Liver (tissue), 9 donors: ENCODE results near the gene PRCC. TPM values are rescaled to one million over a fixed set of nuclear protein-coding genes. Genes with fewer than 3 reads are reported as not detected.

ENCODE experiments used
- DNase-seq: peaks from one replicate; pipeline ENCODE4 v3.0.0-alpha.2; 2017; ENCODE audit warnings: low spot score
- H3K27ac ChIP-seq, 2 donors: one replicate each; pipeline ENCODE4 v1.7.0; 2013; ENCODE audit warnings: inconsistent platforms in 2 of 2, low read length in 2 of 2, control low read depth in 1 of 2, low read depth in 1 of 2, mild to moderate bottlenecking in 1 of 2
- H3K27me3 ChIP-seq, 4 donors: one replicate each; pipeline versions ENCODE4 v1.6.1 to v1.7.0; 2013; ENCODE audit warnings: low read length in 3 of 4, inconsistent platforms in 1 of 4, mild to moderate bottlenecking in 1 of 4, moderate library complexity in 1 of 4; ENCODE audit not compliant: control insufficient read depth in 4 of 4, insufficient read depth in 4 of 4
- H3K36me3 ChIP-seq, 4 donors: one replicate each; pipeline versions ENCODE4 v1.6.1 to v1.7.0; 2013; ENCODE audit warnings: low read length in 3 of 4, mild to moderate bottlenecking in 3 of 4, low read depth in 1 of 4, moderate library complexity in 1 of 4; ENCODE audit not compliant: control insufficient read depth in 4 of 4, insufficient read depth in 3 of 4
- H3K4me1 ChIP-seq, 4 donors: one replicate each; pipeline versions ENCODE4 v1.6.1 to v1.7.0; 2013; ENCODE audit warnings: low read length in 3 of 4, mild to moderate bottlenecking in 3 of 4, moderate library complexity in 1 of 4; ENCODE audit not compliant: control insufficient read depth in 4 of 4, insufficient read depth in 4 of 4
- H3K4me3 ChIP-seq, 3 donors: one replicate each; pipeline versions ENCODE4 v1.6.1 to v1.7.0; 2013; ENCODE audit warnings: low read length in 3 of 3, control low read depth in 1 of 3, low read depth in 1 of 3, mild to moderate bottlenecking in 1 of 3
- H3K9ac ChIP-seq, 2 donors: one replicate each; pipeline ENCODE4 v1.7.0; 2013; ENCODE audit warnings: low read length in 2 of 2, mild to moderate bottlenecking in 2 of 2, moderate library complexity in 2 of 2, control low read depth in 1 of 2, low read depth in 1 of 2
- H3K9me3 ChIP-seq, 4 donors: one replicate each; pipeline versions ENCODE4 v1.6.1 to v1.7.0; 2013; ENCODE audit warnings: low read length in 3 of 4; ENCODE audit not compliant: control insufficient read depth in 4 of 4
- FOXA1 ChIP-seq: IDR thresholded peaks from 2 replicates; pipeline ENCODE4 v1.6.1; 2016; ENCODE audit warnings: antibody characterized with exemption
- FOXA2 ChIP-seq: IDR thresholded peaks from 2 replicates; pipeline ENCODE4 v1.6.1; 2016; ENCODE audit warnings: antibody characterized with exemption
- GABPA ChIP-seq, 2 donors: IDR thresholded peaks in 1 of 2; conservative IDR thresholded peaks in 1 of 2; 2 replicates each; pipeline ENCODE4 v1.6.1; 2016; ENCODE audit warnings: antibody characterized with exemption in 2 of 2, mild to moderate bottlenecking in 1 of 2, moderate library complexity in 1 of 2
- HNF4G ChIP-seq: IDR thresholded peaks from 2 replicates; pipeline ENCODE4 v1.6.1; 2016; ENCODE audit warnings: antibody characterized with exemption
- JUND ChIP-seq, 2 donors: IDR thresholded peaks; 2 replicates each; pipeline ENCODE4 v1.6.1; 2016; ENCODE audit warnings: antibody characterized with exemption in 2 of 2
- NR2F2 ChIP-seq: IDR thresholded peaks from 2 replicates; pipeline ENCODE4 v1.6.1; 2016; ENCODE audit warnings: antibody characterized with exemption
- RAD21 ChIP-seq, 2 donors: IDR thresholded peaks; 2 replicates each; pipeline ENCODE4 v1.6.1; 2016; ENCODE audit warnings: antibody characterized with exemption in 2 of 2, mild to moderate bottlenecking in 2 of 2
- RXRA ChIP-seq, 2 donors: IDR thresholded peaks; 2 replicates each; pipeline ENCODE4 v1.6.1; 2017 to 2018; ENCODE audit warnings: antibody characterized with exemption in 2 of 2, mild to moderate bottlenecking in 1 of 2
- SP1 ChIP-seq: IDR thresholded peaks from 2 replicates; pipeline ENCODE4 v1.6.1; 2018; ENCODE audit warnings: antibody characterized with exemption, mild to moderate bottlenecking
- TAF1 ChIP-seq: conservative IDR thresholded peaks from 2 replicates; pipeline ENCODE4 v1.6.1; 2016; ENCODE audit warnings: antibody characterized with exemption, mild to moderate bottlenecking
- WGBS: extraction: QIAGEN DNeasy Blood & Tissue Kit; methylation state at CpG from one replicate; pipeline ENCODE4 v1.1.7; 2013; 5-methylcytosine and 5-hydroxymethylcytosine counted together
- polyA plus RNA-seq, 2 donors: library from polyadenylated mRNA; stranded (reverse) in 1 of 2; unstranded in 1 of 2; fragments of 200-250 nt in 1 of 2; fragments of >200 nt in 1 of 2; fragmentation: Nextera tagmentation in 1 of 2; extraction: Ambion mirVana in 1 of 2; gene quantifications; one replicate each; pipeline versions ENCODE4 v1.2.1 to v1.2.3, GENCODE V29; 2013 to 2015
- total RNA-seq, 2 donors: library from RNA; depleted of rRNA; stranded (reverse); fragments of >200 nt; gene quantifications; one replicate each; pipeline ENCODE4 v1.2.3, GENCODE V29; 2014
- TF ChIP-seq, protein P1 (sequence below): fragments of 150-350 bp; IDR thresholded peaks from 2 replicates; pipeline ENCODE4 v1.5.1; 2017; ENCODE audit warnings: improper control_type of control experiment, low read depth, low read length; ENCODE audit not compliant: missing input control
- TF ChIP-seq, protein P2 (sequence below): IDR thresholded peaks from 2 replicates; pipeline ENCODE4 v1.6.1; 2016; ENCODE audit warnings: antibody characterized with exemption
- TF ChIP-seq, protein P3 (sequence below): IDR thresholded peaks from 2 replicates; pipeline ENCODE4 v1.6.1; 2016; ENCODE audit warnings: antibody characterized with exemption, mild to moderate bottlenecking
- donor health status: healthy.
- donor health status: healthy.
- donor health status: healthy.
- donor health status: healthy.
- donor health status: healthy.

The PRCC gene
- total and polyA plus RNA-seq, 4 donors = 8.8 to 19.3 (median 14.3) TPM

- TF ChIP-seq RAD21 (IDR thresholded peaks at IDR 0.05) = peak; percentile 94 to 97
- TF ChIP-seq HNF4G = peak; percentile 16
- TF ChIP-seq JUND (IDR thresholded peaks at IDR 0.05) = no peak
- TF ChIP-seq FOXA1 = no peak
- TF ChIP-seq TAF1 = no peak
- TF ChIP-seq, protein P1, sequence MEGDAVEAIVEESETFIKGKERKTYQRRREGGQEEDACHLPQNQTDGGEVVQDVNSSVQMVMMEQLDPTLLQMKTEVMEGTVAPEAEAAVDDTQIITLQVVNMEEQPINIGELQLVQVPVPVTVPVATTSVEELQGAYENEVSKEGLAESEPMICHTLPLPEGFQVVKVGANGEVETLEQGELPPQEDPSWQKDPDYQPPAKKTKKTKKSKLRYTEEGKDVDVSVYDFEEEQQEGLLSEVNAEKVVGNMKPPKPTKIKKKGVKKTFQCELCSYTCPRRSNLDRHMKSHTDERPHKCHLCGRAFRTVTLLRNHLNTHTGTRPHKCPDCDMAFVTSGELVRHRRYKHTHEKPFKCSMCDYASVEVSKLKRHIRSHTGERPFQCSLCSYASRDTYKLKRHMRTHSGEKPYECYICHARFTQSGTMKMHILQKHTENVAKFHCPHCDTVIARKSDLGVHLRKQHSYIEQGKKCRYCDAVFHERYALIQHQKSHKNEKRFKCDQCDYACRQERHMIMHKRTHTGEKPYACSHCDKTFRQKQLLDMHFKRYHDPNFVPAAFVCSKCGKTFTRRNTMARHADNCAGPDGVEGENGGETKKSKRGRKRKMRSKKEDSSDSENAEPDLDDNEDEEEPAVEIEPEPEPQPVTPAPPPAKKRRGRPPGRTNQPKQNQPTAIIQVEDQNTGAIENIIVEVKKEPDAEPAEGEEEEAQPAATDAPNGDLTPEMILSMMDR = peak; percentile 97
- TF ChIP-seq SP1 = peak; percentile 65
- TF ChIP-seq, protein P2, sequence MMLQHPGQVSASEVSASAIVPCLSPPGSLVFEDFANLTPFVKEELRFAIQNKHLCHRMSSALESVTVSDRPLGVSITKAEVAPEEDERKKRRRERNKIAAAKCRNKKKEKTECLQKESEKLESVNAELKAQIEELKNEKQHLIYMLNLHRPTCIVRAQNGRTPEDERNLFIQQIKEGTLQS = no peak
- peak; percentile 36 for TF ChIP-seq NR2F2
- peak; percentile 37 to 72 for TF ChIP-seq RXRA (IDR thresholded peaks at IDR 0.05)
Measured at GRCh38 chr1:156725683-156726280, 41.6 kb upstream of the PRCC start (continued).

GRCh38 chr1:156726549-156727226, 40.6 kb upstream of the PRCC start:
- H3K27ac ChIP-seq = no peak overlapping the region
- no peaks in the 10 kb centered on the region for H3K27me3 ChIP-seq
- peak overlapping the region in 1 of 2 donors; percentile 80 for H3K9ac ChIP-seq
- whole genome bisulfite sequencing = 58% methylated on average over 15 of the region's 15 CpGs
- peak overlapping the region in 1 of 3 donors; percentile 99 for H3K4me3 ChIP-seq
- peaks cover 6 to 37% (median 35%) of the 10 kb centered on the region in 4 donors for H3K4me1 ChIP-seq
- TF ChIP-seq JUND (IDR thresholded peaks at IDR 0.05) (no peak), RAD21 (IDR thresholded peaks at IDR 0.05) (peak; percentile 64 to 76), SP1 (no peak), FOXA2 (no peak), RXRA (IDR thresholded peaks at IDR 0.05) (no peak), TAF1 (no peak), GABPA (IDR thresholded peaks at IDR 0.05 in 1 of 2, conservative IDR thresholded peaks at IDR 0.05 in 1 of 2) (no peak), FOXA1 (no peak), NR2F2 (no peak)
- TF ChIP-seq, protein P1 = peak; percentile 44
- TF ChIP-seq, protein P3, sequence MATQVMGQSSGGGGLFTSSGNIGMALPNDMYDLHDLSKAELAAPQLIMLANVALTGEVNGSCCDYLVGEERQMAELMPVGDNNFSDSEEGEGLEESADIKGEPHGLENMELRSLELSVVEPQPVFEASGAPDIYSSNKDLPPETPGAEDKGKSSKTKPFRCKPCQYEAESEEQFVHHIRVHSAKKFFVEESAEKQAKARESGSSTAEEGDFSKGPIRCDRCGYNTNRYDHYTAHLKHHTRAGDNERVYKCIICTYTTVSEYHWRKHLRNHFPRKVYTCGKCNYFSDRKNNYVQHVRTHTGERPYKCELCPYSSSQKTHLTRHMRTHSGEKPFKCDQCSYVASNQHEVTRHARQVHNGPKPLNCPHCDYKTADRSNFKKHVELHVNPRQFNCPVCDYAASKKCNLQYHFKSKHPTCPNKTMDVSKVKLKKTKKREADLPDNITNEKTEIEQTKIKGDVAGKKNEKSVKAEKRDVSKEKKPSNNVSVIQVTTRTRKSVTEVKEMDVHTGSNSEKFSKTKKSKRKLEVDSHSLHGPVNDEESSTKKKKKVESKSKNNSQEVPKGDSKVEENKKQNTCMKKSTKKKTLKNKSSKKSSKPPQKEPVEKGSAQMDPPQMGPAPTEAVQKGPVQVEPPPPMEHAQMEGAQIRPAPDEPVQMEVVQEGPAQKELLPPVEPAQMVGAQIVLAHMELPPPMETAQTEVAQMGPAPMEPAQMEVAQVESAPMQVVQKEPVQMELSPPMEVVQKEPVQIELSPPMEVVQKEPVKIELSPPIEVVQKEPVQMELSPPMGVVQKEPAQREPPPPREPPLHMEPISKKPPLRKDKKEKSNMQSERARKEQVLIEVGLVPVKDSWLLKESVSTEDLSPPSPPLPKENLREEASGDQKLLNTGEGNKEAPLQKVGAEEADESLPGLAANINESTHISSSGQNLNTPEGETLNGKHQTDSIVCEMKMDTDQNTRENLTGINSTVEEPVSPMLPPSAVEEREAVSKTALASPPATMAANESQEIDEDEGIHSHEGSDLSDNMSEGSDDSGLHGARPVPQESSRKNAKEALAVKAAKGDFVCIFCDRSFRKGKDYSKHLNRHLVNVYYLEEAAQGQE = no peak
- TF ChIP-seq, protein P2 = no peak
- peaks cover 4 to 24% (median 15%) of the 10 kb centered on the region in 4 donors for H3K36me3 ChIP-seq
- peak; percentile 72 for DNase-seq
- H3K9me3 ChIP-seq = no peaks in the 10 kb centered on the region
